NCI-H69 (cell line): ENCODE results near the gene AFTPH.

ENCODE experiments used
- DNase-seq: peaks from one replicate; lab custom pipeline; 2025; lab: John Stamatoyannopoulos, UW

AFTPH gene

DNA sequence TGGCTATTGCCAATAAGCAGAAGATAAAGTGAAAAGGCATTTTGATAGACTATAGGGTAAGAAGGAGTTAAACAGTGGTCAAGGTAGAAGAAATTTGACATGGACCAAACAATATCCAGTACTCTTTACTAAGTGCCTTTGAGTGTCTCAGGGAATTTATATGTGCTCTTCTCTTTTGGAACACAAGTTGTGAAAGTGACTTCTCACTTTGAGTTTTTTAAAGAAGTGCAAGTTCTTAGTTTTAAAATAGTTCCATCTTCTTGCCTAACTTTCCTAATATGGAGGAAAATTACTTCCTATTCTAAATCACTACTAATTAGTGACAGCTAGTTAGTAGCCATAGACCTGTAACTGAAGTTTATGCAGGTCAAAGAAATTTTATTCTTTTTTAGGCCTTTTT lies 63.4 kb downstream of the AFTPH start:
- DNase-seq: no peak

DNA sequence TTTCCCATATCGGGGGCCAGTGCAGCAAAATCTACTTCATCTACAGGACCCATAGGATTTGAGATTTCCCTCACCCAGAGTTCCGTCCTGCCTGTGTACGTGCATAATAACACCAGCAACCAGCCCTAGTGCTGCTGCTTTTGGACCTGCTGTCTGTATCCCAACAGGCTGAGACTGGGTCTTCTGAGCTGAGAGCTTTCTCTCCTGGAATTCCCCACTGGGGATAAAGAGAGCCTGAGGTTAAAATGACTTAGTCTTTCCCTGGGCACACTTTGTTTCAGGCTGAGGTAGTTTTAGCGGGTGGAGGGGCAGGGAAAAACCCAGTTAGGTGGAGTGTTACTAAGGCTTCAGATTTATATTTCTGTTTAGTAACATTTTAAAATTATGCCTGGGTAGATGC lies 67.1 kb downstream of the AFTPH start:
- DNase-seq: no peak

DNA sequence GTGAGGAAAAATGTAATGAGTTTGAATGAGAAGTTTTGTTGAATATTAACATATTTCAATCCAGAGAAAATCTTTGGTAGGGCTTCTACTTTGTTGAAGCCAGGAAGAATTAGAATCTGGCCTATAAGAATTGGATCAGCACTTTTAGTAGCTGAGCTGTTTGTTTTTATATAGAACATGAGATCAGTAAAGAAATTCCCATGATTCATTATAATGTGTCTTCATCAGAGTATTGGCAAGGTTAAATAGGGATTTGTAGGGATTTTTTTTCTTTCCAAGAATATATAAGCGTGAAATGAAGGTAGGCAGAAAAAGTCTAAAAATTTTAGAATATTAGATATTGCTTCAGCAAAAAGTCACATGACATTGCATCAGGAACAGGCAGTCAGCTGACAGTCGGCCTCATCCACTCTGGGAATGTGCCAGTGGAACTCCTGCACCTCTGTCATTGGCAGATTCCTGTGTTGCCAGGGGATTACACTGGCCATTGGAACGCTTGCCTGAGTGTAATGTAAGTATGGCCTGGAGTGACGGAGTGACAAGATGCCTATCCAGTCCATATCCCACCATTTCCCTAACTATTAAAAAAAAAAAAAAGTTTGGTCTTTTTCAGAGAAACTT lies 69.0 kb downstream of the AFTPH start:
- DNase-seq: no peak

DNA sequence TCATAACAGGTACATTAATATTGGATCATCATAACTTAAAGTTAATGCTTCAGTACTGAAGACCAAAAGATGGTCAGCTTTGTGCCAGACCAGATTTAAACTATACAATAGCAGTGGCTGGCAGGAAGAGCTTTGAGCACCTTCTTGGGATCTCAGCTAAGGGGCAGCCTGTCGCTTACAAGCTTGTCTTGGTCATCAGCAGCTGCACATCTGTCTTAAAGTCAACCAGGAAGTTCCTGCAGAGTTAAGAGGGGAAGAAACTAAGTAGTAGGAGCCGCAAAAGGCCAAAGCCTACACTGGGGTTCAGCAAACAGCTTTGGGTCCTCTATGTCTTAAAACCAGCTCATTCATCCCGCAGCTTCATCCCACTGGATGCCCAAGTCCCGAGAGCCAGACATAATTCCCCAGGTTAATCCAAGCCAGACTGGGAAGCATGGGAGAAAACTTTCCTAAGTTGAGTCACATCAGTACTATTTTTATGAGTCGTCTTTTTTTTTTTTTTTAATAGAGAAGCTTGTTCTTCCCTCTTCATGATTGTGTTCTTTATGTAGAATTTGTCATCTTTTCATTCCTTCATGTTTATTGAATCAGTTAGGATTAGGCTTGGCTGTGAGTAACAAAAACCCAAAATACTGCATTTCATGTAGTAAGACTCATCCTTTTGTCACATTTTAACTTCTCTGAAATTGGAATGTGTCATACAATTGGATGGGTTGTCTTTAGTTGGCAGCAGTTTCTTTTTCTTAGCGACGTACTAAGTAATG lies 70.3 kb downstream of the AFTPH start:
- no peak for DNase-seq

DNA sequence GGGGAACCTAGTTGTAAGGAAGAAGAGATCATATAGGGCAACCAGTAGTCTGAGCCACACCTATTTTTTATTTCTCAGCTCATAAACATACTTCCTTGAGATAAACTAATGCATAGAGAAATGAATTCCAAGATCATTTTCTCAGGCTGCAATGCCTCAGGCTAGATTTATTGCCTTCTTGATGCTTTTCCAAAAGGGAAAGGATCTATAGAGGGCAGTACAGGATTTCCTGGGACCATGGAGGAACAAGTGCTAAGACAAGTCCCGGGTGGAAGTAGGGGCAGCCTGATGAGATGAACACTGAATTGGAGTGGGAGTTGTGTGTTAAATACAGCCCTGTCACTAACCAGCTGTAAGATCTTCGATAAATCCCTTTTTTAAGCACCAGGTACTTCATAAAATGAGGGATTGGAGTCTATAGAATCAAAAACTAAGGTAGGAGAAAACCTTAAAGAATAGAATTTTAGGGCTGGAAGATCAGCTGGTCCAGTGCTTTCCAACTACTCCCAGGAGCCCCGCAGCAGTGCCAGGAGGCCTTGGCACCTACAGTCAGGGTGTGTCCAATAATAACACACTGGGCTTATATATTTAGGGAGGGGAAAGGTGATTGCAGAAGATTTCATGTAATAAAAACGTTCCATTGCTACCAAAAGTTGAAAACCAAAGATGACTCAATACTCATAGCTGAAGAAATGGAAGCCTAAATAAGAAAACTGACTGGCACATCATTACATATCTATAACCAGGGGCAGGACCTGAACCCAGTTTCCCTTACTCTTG lies 71.5 kb downstream of the AFTPH start:
- DNase-seq: peak; percentile 62

DNA sequence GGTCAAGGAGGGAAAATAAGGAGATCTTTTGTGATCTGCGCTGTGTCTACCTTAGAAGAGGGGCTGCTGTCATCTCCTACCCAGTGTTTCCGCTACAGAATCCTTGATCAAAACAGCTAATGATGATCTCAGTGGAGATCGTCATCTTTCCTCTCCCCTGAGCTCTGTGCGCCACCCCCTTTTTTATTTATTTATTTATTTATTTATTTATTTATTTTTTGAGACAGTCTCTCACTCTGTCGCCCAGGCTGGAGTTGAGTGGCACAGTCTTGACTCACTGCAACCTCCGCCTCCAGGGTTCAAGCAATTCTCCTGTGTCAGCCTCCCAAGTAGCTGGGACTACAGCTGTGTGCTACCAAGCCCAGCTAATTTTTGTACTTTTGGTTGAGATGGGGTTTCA lies 74.1 kb downstream of the AFTPH start:
- no peak for DNase-seq

DNA sequence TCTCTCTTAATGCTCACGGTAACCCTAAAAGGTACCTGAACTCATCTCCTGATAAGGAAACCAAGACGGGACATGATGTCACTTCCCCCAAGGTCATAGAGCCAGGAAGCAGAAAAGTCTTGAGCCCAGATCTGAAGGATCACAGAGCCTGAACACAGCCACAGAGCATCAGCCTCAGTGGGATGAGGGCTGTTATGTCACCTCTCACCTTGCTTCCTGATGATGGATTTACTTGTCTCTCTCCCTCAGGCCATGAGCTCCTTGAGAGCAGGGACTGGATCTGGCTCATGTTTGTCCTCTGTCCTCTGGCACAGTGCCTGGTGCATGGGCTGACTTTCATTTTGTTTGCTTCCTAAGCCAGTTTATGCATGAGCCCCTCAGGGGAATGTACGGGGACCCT lies 75.3 kb downstream of the AFTPH start:
- peak; percentile 61 for DNase-seq

DNA sequence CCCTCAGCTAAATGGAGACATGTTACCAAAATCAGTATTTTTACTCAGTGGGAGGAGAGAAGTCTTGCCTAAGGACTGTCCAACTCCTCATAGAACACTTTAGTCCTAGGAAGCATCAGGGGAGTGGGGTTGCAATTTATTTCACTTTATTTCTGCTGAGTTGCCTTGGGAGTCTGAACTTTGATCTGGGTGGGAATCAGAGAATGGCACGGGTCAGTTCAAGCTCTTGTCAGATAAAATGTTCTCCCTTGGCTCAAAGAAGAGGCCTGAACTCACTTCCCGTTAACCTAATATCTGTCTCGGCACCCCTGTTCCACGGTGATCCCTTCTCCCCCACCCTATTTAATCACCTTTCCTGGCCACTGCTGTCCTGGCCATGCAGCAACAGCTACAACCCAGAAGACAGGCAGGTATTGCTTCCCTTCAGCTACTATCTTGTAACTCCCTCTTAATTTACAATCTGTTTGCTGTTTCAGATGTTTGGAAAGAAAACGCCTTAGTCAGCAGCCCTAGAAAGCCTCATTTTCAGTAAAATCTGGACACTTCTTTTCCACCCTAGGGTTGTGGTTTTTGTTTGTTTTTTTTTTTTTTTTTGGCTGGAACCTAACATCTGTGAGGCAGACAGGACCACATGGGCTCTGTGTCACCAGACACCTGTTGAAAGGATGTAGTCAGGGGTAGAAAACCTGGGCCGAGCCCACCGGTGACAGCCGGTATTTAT lies 77.1 kb downstream of the AFTPH start:
- no peak for DNase-seq

DNA sequence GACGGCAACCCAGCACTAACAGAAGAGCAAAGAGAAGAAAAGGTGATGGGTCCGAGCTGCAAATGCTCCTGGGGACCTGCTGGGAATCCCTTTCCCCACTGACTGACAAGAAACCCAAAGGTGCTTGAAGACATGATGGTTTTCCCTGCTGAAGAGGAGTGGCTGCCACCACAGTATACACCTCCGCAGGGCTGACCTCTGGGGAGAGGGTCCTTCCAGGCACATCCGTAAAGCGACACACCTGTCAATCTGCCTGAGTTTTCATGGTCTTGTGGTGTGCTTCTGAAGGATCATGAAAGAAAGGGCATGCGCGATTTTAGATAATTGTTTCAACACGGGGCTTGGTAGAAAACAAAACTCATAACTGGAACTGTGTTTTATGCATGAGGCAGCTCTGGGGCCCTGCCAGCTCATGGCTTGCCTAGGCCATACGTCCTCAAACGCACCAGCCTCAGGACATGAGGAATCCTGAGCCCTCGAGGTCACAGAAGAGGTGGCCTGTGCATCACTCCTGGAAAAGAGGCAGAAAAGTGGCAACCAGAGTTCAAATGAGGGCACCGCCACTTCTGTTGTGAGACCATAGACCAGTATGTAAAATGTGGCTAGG lies 77.8 kb downstream of the AFTPH start:
- DNase-seq: peak; percentile 1

DNA sequence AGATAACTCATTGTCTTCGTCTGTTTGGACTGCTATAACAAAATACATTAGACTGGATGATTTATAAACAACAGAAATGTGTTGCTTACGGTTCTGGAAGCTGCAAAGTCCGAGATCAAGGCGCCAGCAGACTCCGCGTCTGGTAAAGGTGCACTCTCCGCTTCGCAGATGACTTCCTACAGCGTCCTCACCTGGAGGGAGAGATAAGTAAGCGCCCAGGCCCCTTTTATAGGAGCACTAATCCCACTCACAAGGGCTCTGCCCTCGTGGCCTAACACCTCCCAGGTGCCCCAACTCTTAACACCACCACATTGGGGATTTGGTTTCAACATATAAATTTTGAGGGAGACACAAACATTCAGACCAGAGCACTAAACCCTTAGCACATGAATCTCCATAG lies 78.3 kb downstream of the AFTPH start:
- DNase-seq: no peak

DNA sequence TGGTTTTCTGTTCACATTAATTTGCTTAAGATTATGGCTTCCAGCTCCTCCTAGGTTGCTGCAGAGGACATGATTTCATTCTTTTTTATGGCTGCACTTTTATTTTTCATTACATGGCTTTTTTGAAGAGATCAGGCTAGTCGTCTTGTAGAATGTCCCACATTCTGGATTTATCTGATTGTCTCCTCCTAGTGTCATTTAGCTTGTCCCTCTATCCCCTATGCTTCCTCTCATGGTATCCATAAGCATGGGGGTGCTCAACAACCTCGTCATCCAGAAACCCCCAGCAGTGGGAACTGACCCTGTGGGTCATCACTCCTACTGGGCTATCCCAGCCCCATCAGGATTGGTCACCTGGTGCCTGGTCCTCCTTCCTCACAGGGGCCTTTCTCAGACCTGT lies 80.0 kb downstream of the AFTPH start:
- no peak for DNase-seq

DNA sequence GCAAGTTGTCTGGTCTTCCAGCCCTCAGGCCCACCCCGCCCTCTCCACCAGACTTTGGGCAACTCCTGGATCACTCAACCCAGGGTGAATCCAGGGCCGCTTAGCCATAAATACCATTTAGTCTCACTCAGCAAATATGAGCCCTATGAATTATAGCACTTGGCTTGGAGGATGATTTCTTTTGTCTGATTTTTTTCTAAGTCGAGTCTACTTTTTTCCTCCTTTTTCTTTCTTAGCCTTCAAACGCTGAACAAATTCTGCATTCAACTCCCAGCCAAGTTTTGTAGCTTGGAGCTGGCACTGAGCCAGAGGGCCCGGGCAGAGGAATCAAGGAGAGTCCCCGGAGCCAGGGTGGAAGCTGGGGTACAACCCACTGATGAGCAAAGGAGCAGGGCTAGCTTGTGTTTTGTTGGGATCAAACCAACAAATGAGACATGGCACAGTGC lies 80.9 kb downstream of the AFTPH start:
- DNase-seq: peak; percentile 13

DNA sequence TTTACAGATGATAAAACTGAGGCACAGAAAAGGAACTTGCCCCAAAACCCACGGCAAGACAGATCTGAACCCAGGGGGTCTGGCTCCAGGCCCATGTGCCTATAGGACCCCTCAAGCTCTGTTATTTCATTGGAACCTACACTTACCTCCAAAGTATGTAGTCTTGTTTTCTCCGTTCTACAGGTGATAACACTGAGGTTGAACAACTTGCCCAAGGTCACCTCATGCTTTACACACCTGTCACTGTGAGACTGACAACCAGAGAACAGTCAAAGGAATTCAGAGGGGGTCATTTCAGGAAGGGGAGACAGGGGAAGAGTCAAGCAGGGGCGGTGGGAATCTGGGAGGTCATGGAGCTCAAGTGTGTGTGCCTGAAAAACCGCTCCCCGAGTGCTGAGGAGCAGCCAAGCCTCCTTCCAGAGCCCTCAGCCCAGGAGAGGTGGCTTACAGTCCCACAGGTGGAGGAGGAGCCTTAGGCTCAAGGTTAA lies 81.9 kb downstream of the AFTPH start:
- DNase-seq: no peak

DNA sequence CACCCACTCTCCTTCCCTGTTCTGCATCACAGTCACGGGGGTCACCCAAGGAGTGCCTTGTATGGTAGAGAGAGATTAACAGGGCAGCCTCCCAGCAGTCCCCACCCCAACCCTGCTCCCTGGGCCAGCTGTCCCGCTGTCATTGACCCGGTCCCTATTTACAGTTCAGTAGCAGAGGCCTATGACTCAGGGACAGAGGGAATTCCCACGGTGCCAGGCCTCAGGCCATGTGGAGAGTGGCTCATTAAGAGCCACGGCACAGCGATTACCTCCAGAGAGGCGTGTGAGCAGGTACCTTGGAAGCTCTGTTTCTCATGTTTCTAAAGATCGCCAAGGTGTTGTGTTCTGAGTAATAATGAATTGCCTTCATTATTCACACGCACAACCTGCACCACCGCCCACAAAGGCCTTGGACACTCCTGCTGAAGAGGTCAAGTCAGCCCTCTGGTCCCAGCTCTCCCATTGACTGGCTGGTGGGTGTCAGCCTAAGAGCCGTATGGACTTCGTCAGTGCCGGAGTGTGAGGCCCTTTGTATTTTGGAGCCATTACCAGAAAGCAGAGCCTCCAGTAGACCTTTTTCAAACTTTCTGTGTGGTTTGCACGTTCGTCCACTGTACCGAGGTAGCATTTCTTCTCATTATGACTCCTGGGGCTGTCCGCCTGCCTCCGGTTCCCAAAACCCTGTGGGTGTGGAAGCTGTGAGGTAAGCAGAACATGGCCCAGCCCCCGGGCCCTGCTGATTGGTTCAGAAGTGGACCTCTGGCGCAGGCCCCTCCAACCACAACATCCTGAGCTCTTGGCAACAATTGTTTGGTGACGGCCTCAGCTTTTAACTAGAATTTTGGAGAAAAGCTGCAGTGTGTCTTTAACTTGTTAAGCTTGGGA lies 82.6 kb downstream of the AFTPH start:
- peak; percentile 72 for DNase-seq

DNA sequence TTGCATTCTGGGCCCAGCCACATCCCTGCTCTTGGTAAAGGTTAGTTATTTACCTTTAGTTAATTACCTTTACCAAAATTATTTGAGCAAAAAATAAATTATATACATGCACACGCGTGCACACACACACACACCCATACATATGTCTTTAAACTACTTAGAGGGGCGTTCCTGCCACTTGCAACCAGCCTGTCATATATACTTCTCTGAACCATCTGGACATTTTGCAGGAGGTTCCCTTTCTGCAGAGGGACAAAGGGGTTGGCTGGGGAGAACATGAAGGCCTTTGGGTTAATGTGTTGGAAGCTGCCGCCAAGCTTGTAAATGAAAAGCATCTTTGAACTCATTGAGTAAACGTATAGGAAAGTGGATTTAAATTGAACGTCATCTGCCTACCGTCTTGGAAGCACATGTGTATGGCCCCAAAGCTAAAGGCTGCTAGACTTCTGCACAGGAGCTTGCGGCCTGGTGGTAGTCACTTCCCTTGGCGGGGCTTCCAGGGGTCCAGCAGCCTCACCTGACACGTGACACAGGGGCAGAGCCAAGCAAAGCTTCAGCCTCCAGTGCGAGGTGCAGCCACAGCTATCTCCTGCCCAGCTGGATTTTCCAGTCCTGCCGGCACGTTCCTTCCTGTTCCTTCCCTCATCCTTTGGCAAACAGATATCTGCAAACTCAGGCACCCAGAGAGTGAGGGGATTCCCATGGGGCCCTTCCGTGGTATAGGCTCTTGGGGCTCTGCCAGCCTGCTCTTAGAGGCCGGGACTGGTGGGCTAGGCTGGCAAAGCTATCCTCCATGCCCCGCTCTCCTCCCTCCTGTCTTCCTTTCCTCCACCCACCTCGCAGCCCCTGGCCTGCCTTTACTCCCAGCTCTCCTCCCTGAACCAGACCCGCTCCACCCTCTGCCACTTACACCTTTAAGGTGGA lies 83.5 kb downstream of the AFTPH start:
- peak; percentile 24 for DNase-seq

DNA sequence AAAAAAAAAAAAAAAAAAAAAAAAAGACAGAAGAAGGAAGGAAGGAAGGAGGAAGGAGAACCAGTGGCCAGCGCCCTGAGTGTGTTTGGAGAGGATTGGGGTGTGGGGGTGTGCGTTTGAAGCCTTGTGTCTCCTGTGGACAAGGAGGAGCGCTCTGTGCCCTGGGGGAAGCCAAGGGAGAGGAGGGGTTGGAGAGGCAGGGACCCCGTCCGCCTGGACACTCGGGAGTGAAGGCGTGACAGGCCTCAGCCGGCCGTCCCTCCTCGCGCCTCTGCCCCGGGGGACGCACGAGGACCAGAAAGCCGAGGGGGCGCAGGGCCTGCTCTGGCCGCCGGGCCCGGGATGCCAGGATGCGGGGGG lies 84.7 kb downstream of the AFTPH start:
- no peak for DNase-seq

DNA sequence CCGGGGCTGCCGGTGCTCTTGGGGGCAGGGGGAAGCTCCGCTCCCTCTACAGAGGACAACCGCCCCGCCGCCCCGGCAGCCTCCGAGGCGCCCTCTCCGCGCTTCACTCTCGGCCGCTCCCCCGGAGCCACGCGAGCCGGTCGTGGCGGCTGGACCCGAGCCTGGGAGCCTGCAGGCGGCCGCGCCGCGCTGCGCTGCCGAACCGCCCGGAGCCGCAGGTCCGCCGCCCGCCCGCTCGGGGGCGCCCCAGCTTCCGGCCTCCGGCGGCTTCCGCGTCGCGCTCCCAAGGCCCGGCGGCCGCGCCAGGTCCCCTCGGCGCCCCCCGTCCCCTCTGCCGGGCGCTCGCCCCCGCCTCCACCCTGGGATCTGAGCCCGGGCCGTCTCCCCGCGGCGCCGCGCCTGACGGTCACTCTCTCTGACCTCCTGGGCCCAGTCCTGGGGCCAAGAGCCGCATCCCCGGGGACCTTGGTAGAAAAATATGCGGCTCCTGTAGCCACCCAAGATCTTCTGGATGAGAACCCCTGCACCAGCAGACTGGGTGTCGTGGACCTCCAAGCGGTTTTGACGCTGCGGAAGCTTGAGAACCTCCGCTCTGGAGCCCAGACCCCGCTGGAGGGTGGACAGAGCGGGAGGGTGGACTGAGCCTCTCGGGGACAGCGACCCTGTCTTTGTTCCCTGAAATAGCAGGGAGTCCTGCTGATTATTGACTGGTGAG lies 85.3 kb downstream of the AFTPH start:
- no peak for DNase-seq

DNA sequence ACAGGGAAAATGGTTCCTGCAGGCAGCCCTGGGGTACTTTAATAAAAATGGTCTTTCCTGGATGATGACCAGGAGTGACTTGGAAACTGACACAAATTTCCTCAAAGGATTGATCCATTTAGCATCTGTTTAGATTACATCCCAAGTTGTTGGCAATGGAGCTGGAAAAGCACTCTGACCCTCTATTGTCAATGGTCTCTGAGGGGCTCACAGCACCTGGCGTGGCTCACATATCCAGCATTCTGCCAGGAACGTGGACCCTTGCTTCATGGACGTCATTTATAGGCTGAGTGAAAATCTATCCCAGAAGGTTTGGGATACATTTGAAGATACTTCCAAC lies 85.8 kb downstream of the AFTPH start:
- DNase-seq: no peak

DNA sequence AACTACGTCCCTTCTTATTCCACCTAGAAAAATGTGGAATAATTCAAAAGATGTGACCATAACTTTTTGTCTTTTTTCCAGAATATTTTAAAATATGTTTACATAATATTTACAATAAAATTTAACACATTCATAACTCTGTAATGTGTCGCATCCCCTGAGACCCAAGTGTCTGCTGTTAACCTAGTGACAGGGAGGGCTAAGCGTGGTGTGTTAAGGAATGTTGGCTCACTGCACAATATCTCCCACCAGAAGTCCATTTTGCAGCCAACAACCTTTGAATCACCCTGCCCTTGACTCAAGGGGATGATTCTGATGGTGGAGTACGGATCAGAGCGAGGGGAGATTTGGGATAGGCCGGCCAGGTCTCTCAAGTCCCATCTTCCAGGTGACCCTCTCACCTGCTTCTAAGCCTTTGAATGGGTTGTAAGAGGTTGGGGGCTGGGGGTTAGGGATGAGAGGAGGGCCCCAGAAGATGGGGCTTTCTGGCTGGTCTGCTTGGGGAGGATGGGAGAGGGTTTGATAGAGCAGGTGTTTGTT lies 86.3 kb downstream of the AFTPH start:
- no peak for DNase-seq
